ENCODE measurements around the gene GRM4. TPM values are rescaled to one million over a fixed set of nuclear protein-coding genes. Genes with fewer than 3 reads are reported as not detected.

GRM4 gene
- total RNA-seq, 1 donor from 2014 or later: not detected

GRCh38 chr6:33994472-33995308, 151.2 kb downstream of the GRM4 start:
- peak; percentile 42 for DNase-seq (ENCODE audit: low spot score)
- intact Hi-C loops (cut with DNase I): no loop called here
- ATAC-seq: no peak

GRCh38 chr6:33993653-33994471, 152.0 kb downstream of the GRM4 start:
- DNase-seq (ENCODE audit: low spot score) (peak; percentile 22), ATAC-seq (no peak)
- intact Hi-C loops (cut with DNase I): no loop called here

- ATAC-seq (no peak), DNase-seq (ENCODE audit: low spot score) (peak; percentile 27)
- intact Hi-C loops (cut with DNase I): no loop called here
These were observed 152.8 kb downstream of the GRM4 start for GRCh38 chr6:33993091-33993490.

- intact Hi-C loops (cut with DNase I): no loop called here
These were observed 153.7 kb downstream of the GRM4 start for GRCh38 chr6:33992191-33992590.

GRCh38 chr6:33991610-33992009, 154.3 kb downstream of the GRM4 start:
- intact Hi-C loops (cut with DNase I): no loop called here
- ATAC-seq: no peak
- peak; percentile 19 for DNase-seq (ENCODE audit: low spot score)

More at GRCh38 chr6:33992191-33992590, 153.7 kb downstream of the GRM4 start:
- peak; percentile 25 for DNase-seq (ENCODE audit: low spot score)
- no peak for ATAC-seq

GRCh38 chr6:33990061-33990541, 155.8 kb downstream of the GRM4 start:
- intact Hi-C loops (cut with DNase I): no loop called here
- ATAC-seq (no peak), DNase-seq (ENCODE audit: low spot score) (peak; percentile 36)

- DNase-seq (ENCODE audit: low spot score) (peak; percentile 9), ATAC-seq (no peak)
- intact Hi-C loops (cut with DNase I): no loop called here
These were observed 156.7 kb downstream of the GRM4 start for GRCh38 chr6:33989016-33989854.

- intact Hi-C loops (cut with DNase I): no loop called here
- DNase-seq (ENCODE audit: low spot score) (no peak), ATAC-seq (no peak)
These were observed 157.5 kb downstream of the GRM4 start for GRCh38 chr6:33988121-33989015.

- no peak for ATAC-seq
- no peak for DNase-seq (ENCODE audit: low spot score)
- intact Hi-C loops (cut with DNase I): no loop called here
These were observed 158.3 kb downstream of the GRM4 start for GRCh38 chr6:33987531-33988021.

GRCh38 chr6:33985947-33986346, 159.9 kb downstream of the GRM4 start:
- intact Hi-C loops (cut with DNase I): no loop called here
- ATAC-seq (no peak), DNase-seq (ENCODE audit: low spot score) (no peak)

GRCh38 chr6:33985313-33985751, 160.6 kb downstream of the GRM4 start:
- ATAC-seq: no peak
- DNase-seq (ENCODE audit: low spot score): peak; percentile 39
- intact Hi-C loops (cut with DNase I): no loop called here

- intact Hi-C loops (cut with DNase I): no loop called here
- ATAC-seq: no peak
- DNase-seq (ENCODE audit: low spot score): peak; percentile 28
These were observed 161.2 kb downstream of the GRM4 start for GRCh38 chr6:33984466-33985312.

GRCh38 chr6:33983721-33984465, 162.0 kb downstream of the GRM4 start:
- DNase-seq (ENCODE audit: low spot score) (peak; percentile 31), ATAC-seq (no peak)
- intact Hi-C loops (cut with DNase I): no loop called here

- ATAC-seq (peak; percentile 60), DNase-seq (ENCODE audit: low spot score) (peak; percentile 57)
- intact Hi-C loops (cut with DNase I): no loop called here
These were observed 162.7 kb downstream of the GRM4 start for GRCh38 chr6:33983109-33983716.

GRCh38 chr6:33981861-33982260, 164.0 kb downstream of the GRM4 start:
- intact Hi-C loops (cut with DNase I): no loop called here
- ATAC-seq (no peak), DNase-seq (ENCODE audit: low spot score) (no peak)

GRCh38 chr6:33981421-33981820, 164.5 kb downstream of the GRM4 start:
- ATAC-seq (no peak), DNase-seq (ENCODE audit: low spot score) (peak; percentile 30)
- intact Hi-C loops (cut with DNase I): no loop called here
